NCI-H2171 (cell line): ENCODE results near the gene IDH3A.

ENCODE experiments used
- DNase-seq: peaks from one replicate; lab custom pipeline; 2025; lab: John Stamatoyannopoulos, UW

The IDH3A gene

DNA sequence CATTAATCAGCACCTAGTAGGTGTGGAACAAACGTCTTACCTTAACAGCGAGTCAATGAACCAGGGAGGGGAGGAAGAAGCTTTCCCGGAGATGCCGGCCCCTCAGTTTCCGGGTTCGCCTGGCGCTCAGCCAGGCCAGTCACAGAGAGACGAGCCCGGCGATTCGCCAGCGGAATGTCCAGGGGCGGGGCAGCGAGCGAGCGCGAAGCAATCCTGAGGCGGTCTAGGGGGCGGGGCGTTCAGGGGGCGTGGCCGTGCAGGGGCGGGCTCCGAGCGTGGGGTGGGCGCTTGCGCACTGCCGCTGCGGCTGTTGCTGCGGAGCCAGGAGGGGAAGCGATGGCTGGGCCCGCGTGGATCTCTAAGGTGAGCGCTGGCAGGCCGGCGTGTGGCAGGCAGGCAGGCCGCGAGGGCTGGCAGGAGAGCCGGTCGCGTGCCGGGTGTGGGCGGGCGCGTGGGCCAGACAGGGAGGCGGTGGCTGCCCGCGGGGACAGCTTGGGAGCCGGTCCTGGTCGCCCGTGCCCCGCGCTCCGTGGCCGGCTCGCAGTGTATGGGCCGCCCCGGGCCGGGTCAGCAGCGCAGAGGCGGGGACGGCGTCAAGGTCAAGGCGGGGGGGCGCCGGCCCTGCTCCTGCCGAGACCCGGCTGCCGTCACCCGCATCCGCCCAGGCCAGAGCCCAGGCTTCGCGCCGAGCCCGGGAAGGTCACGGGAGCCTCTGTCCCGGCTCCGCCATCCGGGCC lies at the start of gene IDH3A:
Gene IDH3A (plus strand): TSS at position 295 of the 737 bp plus-strand sequence. CDS start 42 bp downstream, at position 337.
- DNase-seq = peak; percentile 96

DNA sequence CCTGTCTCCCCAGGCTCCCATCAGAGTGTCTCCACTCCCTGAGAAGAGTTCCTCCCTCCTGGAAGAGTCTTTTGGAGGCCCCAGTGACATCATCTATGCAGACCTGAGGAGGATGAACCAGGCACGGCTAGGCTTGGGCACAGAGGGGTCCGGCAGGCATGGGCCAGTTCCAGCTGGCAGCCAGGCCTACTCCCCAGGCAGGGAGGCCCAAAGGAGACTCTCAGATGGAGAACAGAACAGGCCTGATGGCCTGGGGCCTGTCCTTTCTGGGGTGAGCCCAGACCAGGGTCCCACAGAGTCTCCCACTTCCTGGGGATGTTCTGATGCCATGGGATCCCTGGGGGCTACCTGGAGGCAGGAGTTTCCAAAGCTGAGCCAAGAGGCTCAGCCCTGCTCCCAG lies 48.3 kb upstream of the IDH3A start:
- no peak for DNase-seq

DNA sequence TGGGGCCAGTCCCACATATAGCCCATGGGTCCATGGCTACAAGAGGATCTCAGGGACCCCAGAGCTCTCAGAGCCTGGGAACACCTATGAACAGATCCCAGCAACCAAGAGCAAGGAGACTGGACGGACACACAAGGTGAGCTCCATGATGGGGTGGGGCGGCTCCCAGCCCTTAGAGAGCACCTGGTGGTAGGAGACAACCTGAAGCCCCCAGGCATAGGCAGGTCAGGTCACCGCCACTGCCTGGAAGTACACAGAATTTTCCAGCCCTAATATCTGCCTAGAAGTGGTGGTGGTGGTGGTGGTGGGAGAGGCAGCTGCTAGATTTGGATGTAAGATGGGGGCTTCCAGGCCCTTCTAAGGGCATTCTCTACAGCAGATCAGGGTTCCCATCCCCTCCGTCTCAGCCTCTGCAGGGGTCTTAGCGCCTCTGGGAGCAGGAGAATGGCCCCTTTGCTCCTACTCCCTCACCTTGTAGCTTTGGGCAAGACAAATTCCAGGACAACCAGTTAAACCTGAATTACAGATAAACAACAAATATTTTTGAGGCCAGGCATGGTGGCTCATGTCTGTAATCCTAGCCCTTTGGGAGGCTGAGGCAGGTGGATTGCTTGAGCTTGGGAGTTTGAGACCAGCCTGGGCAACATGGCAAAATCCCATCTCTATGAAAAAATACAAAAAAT lies 47.6 kb upstream of the IDH3A start:
- DNase-seq = no peak

DNA sequence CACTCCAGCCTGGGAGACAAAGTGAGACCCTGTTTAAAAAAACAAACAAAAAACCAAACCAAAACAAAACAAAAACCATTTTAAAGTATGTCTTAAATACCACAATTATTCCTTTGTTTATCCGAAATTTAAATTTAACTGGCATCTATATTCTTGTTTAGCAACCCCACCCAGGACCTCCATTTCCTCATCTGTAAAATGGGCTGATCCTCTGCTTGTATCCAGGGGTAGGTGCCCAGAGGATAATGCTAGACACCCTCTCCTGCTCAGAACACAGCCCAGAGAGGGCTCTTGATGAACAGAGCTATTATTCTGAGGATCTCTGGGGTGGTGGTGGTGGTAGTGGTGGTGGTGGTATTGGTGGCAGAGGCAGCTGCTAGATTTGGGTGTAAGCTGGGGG lies 47.0 kb upstream of the IDH3A start:
- DNase-seq = no peak

DNA sequence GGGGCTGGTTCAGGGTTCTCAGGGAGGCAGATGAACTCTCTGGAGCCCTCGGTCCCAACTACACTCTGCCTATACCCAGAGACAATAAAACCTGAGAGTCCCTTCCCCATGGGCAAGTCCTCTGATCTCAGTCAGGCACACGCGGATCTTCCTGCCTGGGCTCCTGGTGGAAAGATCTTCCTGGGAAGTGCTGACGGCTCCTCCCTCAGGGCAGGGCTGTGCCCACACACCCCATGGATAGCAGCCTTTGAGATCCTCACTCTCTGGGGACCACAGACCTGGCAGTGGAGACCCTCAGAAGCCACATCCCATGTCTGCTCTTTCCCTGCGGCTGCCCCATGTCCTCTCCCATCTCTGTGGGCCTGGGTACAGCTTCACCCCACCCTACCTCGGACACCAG lies 46.4 kb upstream of the IDH3A start:
- no peak for DNase-seq

DNA sequence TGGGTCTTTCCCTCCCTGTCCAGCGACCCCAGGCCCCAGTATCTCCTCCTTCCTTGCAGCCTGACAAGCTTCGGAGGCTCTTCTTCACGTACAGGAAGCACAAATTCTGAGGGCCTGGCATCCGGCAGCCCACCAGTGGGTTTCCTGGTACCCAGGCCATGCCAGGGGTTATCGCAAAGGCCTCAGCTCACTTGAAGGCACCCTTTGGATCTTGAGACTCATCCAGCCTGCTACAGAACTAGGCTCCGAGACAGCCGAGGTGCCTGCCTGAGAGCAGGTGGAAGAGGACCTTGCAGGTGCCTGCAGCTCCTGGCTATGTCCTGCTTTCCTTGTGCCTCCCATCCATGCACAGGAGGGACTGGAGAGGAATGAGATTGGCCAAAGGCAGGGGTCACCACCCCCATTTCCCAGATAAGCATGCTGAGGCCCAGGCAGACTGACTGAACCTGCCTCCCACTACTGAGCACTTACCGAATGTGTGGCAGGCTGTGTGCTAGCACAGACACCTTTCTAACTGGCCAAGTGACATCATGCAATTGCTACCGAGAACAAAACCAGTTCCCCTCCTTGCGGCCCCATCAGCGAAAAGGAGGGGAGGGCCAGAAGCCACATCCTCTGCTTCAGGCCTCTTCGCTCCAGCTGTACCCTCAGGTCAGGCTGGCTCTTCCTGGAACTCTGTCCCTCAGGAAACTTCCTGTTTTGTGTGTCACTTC lies 45.6 kb upstream of the IDH3A start:
- no peak for DNase-seq

DNA sequence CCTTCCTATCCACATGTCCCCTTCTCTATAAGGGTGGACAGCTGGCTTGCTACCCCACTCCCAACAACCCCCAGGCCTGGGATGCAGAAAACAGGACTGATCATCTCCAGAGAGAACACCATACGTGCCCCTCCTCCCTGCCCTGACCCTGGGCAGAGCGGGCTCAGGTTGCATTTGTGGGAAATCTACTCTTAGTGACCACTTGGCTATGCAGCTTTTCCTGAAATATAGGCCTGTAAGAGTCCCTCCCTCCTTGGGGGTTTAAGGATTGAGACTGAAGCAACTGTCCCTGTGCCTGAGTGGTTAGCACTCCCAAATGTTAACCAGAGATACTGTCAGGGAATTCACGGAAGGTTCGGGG lies 45.1 kb upstream of the IDH3A start:
- no peak for DNase-seq

DNA sequence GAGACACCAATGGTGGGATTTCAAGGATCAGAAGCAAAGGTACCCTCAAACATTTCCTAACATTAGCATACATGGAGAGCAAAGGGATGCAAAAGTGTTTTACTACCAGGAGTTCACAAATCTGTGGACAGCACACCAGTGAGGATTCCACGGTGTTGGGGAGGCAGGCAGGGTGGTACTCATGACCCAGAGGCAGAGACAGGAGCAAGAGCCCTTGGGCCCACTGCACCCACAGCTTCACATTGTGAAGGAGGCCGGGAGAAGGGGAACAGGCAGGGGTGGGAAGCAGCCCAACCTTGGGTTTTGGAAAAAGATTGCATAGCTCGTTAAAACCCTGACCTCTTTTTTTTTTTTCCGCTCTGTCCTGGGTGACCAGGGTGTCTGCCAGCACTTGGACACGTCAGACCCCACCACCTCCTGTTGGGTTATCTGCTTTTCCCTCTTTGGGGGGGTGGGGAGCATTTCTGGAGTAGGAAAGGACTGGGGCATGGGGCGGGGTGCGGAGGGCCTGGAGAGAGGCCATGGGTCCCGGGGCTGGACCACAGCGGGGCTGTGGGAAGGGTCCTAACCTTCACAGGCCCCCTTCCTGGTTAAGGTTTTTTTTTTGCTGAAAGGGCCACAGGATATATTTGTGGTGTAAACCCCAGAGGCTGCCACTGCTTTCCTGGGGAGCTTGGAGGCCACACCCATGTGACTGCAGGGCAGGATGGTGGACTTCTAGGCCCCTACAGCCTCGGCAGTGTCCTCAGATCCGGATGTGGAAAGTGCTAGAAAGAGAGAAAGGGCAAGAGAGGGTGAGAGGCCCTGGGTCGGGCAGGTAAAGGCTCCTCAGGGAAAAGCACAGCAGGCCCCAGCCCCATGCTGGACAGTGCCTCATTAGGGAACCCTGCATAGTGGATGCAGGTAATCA lies 44.3 kb upstream of the IDH3A start:
- no peak for DNase-seq

DNA sequence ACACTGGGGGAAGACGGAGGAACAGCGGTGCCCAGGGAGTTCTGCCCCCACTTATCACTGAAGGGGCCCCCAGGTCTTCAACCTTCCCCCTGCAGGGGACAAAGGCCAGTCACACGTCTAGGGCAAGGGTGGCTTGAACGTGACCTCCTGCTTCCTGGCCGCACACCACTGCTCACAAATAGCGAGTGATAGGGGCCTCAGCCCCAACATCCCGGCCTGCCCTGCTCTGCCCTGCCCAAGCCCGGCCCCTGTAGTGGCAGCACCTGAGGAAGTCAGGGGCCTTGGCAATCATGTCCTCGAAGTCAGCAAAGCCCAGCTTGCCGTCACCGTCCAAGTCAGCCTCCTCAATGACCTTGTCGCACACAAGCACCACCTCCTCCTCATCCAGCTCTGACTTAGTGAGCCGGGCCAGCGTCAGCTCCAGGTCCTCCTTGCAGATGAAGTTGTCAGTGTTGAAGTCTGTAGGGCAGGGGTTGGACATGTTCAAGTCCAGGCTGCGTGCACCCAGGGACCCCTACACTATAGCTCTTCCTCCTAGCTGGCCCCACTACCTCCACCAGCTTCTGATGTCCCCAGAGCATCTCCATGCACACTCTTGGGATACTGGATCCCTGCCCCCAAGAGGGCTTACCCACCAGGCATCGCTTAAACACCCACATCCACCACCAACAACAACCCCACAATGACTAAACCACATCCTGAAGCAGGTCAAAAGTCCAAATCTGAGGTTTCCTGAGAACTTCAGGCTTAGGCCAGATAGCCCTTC lies 43.5 kb upstream of the IDH3A start:
- DNase-seq = no peak

DNA sequence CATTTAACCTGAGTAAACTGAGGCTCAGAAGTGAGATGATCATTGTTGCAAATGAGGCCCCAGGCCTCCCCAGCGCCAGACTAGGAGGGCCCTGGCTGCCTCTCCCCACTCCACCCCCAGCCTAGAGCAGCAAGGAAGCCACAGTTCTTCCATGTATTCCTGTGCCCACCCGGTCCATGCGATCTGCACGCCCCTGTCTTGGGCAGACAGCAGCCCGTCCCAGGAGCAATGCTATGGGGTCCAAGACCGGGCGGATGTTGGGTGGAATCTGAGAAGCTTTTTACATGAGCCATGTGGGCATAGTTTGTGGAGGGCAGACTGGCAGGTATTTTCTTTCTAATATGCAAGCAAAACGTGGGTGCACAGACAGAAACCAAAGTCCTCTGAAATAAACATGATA lies 41.7 kb upstream of the IDH3A start:
- DNase-seq = no peak

DNA sequence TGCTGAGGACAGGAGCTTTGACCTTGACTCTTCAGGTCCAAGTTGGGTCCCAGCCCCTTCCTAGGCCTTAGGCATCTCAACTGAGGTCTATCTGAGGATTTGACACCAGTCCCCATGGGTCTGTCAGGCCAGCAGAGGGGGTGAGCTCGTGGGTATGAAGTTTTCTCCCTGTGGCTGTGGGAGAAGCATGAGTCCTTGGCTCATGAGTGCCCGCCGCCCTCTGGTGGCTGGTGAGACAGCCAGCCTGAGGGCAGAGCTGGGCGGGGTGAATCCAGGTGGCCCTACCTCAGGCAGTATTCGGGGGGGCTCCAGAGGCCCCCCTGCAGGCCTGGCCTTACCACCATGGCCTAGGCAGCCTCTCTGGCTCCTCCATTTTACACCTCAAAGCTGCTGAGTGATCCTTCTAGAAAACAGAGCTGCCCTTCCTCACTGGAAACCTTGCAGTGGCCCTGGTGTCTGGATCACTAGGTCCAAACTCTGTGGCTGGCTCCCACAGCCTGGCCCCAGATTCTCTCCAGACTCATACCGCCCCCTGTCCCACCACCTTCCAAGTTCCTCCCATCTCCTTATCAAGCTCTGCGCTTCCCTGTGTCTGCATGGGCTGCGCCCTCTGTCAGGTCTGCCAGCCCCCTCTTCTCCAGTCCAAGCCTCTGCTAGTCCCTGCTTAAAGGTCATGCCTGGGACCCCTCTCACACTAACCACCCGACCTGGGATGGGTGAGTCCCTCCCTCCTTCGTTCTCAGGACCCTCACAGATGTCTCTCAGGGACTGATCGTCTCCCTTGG lies 40.7 kb upstream of the IDH3A start:
- DNase-seq = peak; percentile 71

DNA sequence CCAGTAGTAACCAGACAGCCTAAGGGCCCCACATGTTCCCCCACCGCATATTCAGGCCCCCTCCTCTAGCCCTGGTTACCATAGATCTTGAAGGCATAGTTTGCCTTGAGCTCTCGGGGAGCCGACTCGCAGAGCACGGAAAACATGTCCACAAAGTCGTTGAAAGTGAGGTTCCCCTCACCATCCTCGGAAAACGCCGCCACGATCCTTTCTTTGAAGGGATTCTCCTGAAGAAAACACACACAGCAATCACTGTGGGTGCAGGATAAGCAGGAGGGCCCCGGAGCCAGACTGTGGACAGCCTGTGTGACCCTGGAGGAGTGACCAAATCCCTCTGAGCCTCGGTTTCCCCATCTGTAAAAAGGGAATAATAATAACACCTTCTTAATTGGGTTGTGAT lies 40.0 kb upstream of the IDH3A start:
- no peak for DNase-seq

DNA sequence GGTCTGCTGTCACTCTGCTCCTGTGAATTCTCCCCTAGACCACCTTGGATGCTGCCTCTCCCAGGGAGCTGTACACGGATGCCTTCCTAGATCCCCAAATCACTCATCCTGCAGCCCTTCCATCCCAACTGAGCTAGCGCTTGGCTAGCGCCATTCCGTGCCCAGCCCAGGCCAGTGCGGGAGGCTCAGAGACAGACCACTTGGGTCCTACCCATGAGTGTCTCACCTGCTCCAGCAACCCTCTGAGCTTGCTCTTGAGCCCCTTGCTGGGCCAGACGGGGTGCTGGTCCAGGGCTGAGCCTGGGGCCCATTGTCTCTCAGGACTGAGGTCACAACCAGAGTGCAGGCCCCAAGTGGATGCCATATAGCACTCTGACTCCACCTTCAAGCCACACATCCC lies 39.1 kb upstream of the IDH3A start:
- DNase-seq = no peak

DNA sequence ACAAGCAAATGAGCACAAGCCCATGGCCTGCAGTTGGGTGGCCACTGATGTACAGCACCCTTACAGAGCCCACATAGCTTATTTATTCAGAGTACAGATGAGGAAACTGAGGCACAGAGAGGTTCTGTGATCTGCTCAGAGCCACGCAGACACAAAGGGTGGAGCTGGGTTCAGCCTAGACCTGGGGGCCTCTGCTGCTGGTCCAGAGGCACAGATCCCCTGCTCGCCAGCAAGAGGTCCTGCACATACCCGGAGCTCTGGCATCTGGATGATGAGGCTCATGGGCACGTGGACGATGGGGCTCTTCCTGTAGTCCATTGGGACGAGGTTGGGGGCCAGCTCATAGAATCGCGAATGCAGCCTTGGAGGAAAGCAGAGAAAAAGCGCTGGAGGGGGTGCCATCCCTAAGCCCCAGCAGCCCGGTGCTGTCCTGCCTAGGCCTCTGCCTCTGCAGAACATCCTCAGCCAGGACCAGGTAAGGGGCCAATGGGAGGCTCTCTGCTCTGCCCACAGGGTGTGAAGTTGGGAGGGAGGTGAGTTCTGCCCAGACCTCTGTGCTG lies 38.2 kb upstream of the IDH3A start:
- no peak for DNase-seq

DNA sequence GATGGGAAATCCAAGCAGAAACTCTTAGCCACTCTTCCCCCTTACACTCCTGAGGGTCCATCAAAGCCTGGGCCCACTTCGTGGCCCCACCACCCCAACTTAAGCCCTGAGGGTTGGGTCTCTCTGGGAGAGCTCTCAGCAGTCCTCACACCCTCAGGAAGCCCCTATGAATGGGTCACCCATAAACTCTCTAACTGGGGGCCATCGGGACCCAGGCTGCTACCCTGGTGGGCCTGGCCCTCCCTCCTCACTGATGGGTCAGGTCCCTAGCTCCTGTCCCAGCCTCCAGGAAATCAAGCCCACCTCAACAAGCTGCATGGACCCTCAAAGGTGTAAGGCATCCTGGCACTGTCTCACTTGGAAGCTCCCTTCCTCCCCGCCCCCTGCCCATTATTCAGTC lies 37.4 kb upstream of the IDH3A start:
- no peak for DNase-seq

DNA sequence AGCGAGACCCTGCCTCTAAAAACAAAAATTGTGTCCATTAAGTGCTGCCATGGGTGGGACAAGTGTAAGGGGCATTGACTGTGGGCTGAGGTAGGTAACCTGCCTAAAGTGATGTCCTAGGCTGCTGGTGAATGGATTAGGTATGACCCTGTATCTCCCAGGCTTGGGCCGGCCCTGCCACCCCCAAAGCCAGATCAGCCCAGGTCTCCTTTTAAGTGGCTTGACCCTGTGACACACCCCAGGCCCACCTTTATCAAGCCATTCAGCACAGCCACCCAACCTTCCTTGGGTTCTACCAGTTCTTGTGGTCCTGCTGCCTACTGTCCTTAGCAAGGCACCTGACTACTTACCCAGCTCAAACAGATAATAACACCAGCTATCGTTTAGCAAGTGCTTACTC lies 36.6 kb upstream of the IDH3A start:
- no peak for DNase-seq

DNA sequence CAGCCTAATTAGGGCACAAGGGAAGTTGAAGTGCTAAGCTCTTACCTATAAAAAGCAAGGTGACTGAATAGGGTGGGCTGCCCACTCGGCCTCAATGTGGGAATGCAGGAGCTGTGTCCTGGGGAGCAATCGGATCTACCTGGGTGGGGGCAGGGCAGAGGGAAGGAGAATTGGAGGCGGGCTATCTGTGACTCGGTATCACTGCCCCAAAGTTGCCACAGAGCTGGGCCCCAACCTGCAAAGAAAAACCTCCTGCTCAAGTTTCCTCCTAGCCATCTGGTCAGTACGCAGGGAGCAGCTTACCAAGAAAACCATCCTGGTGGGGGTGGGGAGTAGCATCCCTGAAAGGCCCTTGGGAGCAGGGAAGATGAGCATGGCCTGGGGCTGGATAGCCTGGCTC lies 28.6 kb upstream of the IDH3A start:
- peak; percentile 77 for DNase-seq

DNA sequence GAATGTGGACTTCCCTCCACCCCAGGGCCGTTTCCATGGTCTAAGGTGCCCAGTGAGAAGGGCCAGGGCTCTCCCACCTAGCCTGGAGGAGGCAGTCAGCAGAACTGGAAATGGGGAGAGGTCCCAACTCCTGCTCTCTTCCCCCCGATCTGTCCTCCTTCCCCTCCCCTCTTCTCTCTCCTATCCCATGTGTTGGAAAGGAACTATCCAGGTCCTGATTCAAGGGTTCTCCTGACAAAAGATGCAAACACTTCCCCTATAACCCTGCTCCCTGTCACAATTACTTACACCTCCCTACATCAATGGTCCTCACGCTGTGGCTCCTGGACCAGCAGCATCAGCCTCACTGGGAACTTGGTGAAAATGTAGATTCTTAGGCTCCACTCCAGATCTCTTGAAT lies 23.9 kb upstream of the IDH3A start:
- no peak for DNase-seq

DNA sequence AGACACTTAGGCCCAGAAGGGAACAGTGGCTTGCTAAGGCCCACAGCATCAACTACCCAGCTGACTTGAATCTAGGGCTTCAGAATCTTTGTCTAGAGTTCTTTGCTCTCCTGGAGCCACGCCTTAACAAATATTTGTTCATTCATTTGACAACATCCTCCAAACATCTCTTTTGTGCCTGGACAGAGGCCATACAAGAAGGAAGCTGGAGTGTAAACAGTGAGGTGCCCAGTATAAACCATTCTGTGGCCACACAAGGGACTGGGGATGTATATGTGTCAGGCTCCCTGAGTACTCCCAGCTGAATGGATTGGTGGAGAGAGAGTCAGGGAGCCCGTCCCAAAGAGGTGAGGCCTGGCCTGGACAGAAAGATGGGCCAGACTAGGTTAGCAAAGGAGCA lies 21.3 kb upstream of the IDH3A start:
- DNase-seq = no peak

DNA sequence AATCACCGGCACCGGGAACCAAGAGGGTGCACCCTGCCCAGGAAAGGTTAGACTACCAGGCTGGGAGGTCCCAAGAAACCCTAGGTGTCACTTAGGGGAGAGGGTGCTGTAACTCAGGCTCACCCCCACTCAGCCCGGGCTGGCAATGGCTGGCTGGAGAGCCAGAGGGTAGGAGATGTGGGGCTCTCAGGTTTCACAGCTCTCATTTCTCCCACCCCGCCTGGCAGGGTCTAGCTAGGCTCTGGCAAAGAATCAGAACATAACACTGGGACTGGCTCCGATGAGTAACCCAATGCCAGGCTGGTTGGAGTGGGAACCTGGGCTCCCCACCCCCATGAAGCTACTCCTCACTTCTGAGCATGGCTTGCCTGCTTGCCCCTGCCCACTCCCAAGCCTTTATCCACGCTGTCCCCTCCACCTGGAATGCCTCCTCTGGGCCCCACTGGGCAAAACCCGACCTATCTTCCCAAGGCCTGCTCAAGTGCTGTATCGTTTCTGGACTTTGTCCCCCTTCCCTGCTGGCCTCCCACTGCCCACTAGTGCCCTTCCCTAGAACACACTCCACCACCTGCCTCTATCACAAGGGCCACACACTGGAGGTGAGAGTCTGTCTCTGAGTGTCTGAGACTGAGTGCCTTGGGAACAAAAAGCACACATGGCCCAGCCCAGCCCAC lies 19.9 kb upstream of the IDH3A start:
- peak; percentile 60 for DNase-seq
